GM12878 (cell line): ENCODE results near the gene SLC6A2. TPM values are rescaled to one million over a fixed set of nuclear protein-coding genes. Genes with fewer than 3 reads are reported as not detected.

Source experiments
- ATAC-seq: fragments of 200-7000 bp; cut with Tn5 transposase; 3 replicates; pipeline ENCODE4 v1.9.1; 2020; ENCODE audit warnings: mild to moderate bottlenecking, moderate library complexity
- BruUV-seq: library from RNA; stranded (reverse); fragments of 400-500 nt; replicated peaks from 2 replicates; lab custom pipeline; 2021; lab: Mats Ljungman, UMichigan
- CTCF ChIA-PET: fragments of 300-600 bp; sonication (Branson Sonifier 250); formaldehyde crosslinking; extraction: SDS; loops from one replicate; lab custom pipeline; 2021; ENCODE audit warnings: inconsistent platforms; lab: Yijun Ruan, JAX
- POLR2A ChIA-PET: fragments of 350-600 bp; formaldehyde crosslinking; extraction: SDS; loops from one replicate; lab custom pipeline; 2021; ENCODE audit warnings: inconsistent platforms; lab: Charles Lee
- RAD21 ChIA-PET: fragments of 300-600 bp; sonication (Branson Sonifier 250); formaldehyde crosslinking; loops from one replicate; lab custom pipeline; 2023; ENCODE audit warnings: antibody characterized with exemption; ENCODE audit not compliant: unreplicated experiment; lab: Charles Lee
- SMC1A ChIA-PET: fragments of 300-600 bp; sonication (Branson Sonifier 250); formaldehyde crosslinking; loops from one replicate; lab custom pipeline; 2023; ENCODE audit not compliant: unreplicated experiment, uncharacterized antibody; lab: Charles Lee
- DNase-seq: peaks from one replicate; pipeline ENCODE4 v3.0.0-alpha.2; 2011; ENCODE audit warnings: low read depth, low spot score
- FAIRE-seq: peaks from 3 replicates; lab custom pipeline; 2011; peaks lifted over from hg19 to GRCh38; lab: Jason Lieb, UNC
- H2AFZ ChIP-seq: 2 replicates; pipeline ENCODE4 v1.6.0; 2011; ENCODE audit warnings: low read depth, low read length, control low read depth; ENCODE audit not compliant: control insufficient read depth
- H3K27ac ChIP-seq: 2 replicates; pipeline ENCODE4 v1.5.1; 2011; ENCODE audit warnings: control low read depth; ENCODE audit not compliant: control insufficient read depth, insufficient read depth
- H3K27me3 ChIP-seq, 2 experiments: replicated peaks in 1 of 2; 2 replicates each; pipeline versions ENCODE4 v1.6.0 to v1.6.1; 2011; ENCODE audit warnings: low read length in 1 of 2; ENCODE audit not compliant: control insufficient read depth in 2 of 2, insufficient read depth in 2 of 2
- H3K36me3 ChIP-seq, 2 experiments: 2 replicates each; pipeline ENCODE4 v1.5.1; 2011; ENCODE audit warnings: low read length in 1 of 2; ENCODE audit not compliant: control insufficient read depth in 2 of 2, insufficient read depth in 2 of 2
- H3K4me1 ChIP-seq: 2 replicates; pipeline ENCODE4 v1.6.1; 2011; ENCODE audit warnings: mild to moderate bottlenecking, low read length, moderate library complexity, mixed read lengths; ENCODE audit not compliant: control insufficient read depth, insufficient read depth
- H3K4me2 ChIP-seq: 2 replicates; pipeline ENCODE4 v1.6.0; 2011; ENCODE audit warnings: control low read depth; ENCODE audit not compliant: control insufficient read depth, insufficient read depth
- H3K4me3 ChIP-seq: fragments of 200-600 bp; sonication (generic); 2 replicates; pipeline ENCODE4 v1.5.1; 2016
- H3K79me2 ChIP-seq: 2 replicates; pipeline ENCODE4 v1.6.0; 2011; ENCODE audit warnings: low read length; ENCODE audit not compliant: control insufficient read depth, insufficient read depth
- H3K9ac ChIP-seq: 2 replicates; pipeline ENCODE4 v1.8.0; 2011; ENCODE audit warnings: low read length, control low read depth, mixed read lengths; ENCODE audit not compliant: control insufficient read depth, insufficient read depth
- H3K9me3 ChIP-seq: replicated peaks from 3 replicates; pipeline ENCODE4 v1.5.1; 2011; ENCODE audit warnings: mild to moderate bottlenecking, low read length; ENCODE audit not compliant: control insufficient read depth, insufficient read depth
- H4K20me1 ChIP-seq: 2 replicates; pipeline ENCODE4 v1.6.0; 2011; ENCODE audit not compliant: control insufficient read depth, insufficient read depth
- BACH1 ChIP-seq: fragments of 450-650 bp; IDR thresholded peaks from 2 replicates; pipeline ENCODE4 v1.6.1; 2017; ENCODE audit warnings: mild to moderate bottlenecking, borderline replicate concordance
- FOXK2 ChIP-seq: fragments of 450-650 bp; IDR thresholded peaks from 2 replicates; pipeline ENCODE4 v1.6.1; 2017; ENCODE audit warnings: mild to moderate bottlenecking, moderate library complexity
- GABPA ChIP-seq: IDR thresholded peaks from 2 replicates; pipeline ENCODE4 v1.6.1; 2014; ENCODE audit warnings: antibody characterized with exemption, low read depth, mild to moderate bottlenecking, inconsistent platforms
- GATAD2B ChIP-seq: fragments of 450-650 bp; conservative IDR thresholded peaks from 2 replicates; pipeline ENCODE4 v1.6.1; 2017; ENCODE audit warnings: low read depth, mild to moderate bottlenecking, moderate library complexity
- IRF4 ChIP-seq: IDR thresholded peaks from 2 replicates; pipeline ENCODE4 v1.6.1; 2011; ENCODE audit warnings: low read depth, low read length
- JUND ChIP-seq: IDR thresholded peaks from 2 replicates; pipeline ENCODE4 v1.6.1; 2012; ENCODE audit warnings: low read depth, mild to moderate bottlenecking, low read length, improper control_type of control experiment, moderate library complexity
- KAT2A ChIP-seq: conservative IDR thresholded peaks from 2 replicates; pipeline ENCODE4 v1.6.1; 2011; ENCODE audit warnings: low read depth, low read length; ENCODE audit not compliant: control insufficient read depth
- POLR2AphosphoS5 ChIP-seq: IDR thresholded peaks from 2 replicates; pipeline ENCODE4 v1.6.1; 2011; ENCODE audit warnings: mild to moderate bottlenecking, low read length, inconsistent platforms
- SPI1 ChIP-seq: IDR thresholded peaks from 2 replicates; pipeline ENCODE4 v1.6.1; 2011; ENCODE audit warnings: low read depth, mild to moderate bottlenecking, low read length, moderate library complexity, borderline replicate concordance; ENCODE audit not compliant: insufficient read depth
- SUPT20H ChIP-seq: IDR thresholded peaks from 2 replicates; pipeline ENCODE4 v1.6.1; 2011; ENCODE audit warnings: low read depth, mild to moderate bottlenecking, low read length, moderate library complexity, borderline replicate concordance; ENCODE audit not compliant: control insufficient read depth
- USF2 ChIP-seq: IDR thresholded peaks from 2 replicates; pipeline ENCODE4 v1.6.1; 2011; ENCODE audit warnings: low read depth, low read length, improper control_type of control experiment, borderline replicate concordance
- YY1 ChIP-seq: IDR thresholded peaks from 2 replicates; pipeline ENCODE4 v1.6.1; 2011; ENCODE audit warnings: low read depth, mild to moderate bottlenecking, low read length
- WGBS: methylation state at CpG from one replicate; pipeline ENCODE4 v1.1.6; 2016; ENCODE audit warnings: low lambda C conversion rate; ENCODE audit not compliant: insufficient replicate concordance, insufficient coverage; ENCODE audit errors: missing lambda C conversion rate; 5-methylcytosine and 5-hydroxymethylcytosine counted together
- in situ Hi-C: fragments of 300-500 bp; cut with MboI; formaldehyde crosslinking; loops from 9 replicates; pipeline ENCODE4 v1.14.3; 2018; ENCODE audit warnings: mixed read lengths
- intact Hi-C: fragments of 100-400 bp; cut with micrococcal nuclease; formaldehyde crosslinking; loops from one replicate; pipeline ENCODE4 v1.14.2; 2022; ENCODE audit not compliant: unreplicated experiment
- polyA plus RNA-seq, 11 experiments: library from polyadenylated mRNA; depleted of rRNA in 4 of 11; unstranded in 6 of 11; stranded (reverse) in 5 of 11; fragments of >200 nt; fragmentation: Nextera tagmentation in 4 of 11; fragmentation: Illumina TruSeq in 1 of 11; extraction: Ambion mirVana in 4 of 11; extraction: Trizol in 1 of 11; gene quantifications; 1 replicate in 1 of 11; 2 replicates in 10 of 11; pipeline versions ENCODE4 v1.2.1 to v1.2.3, GENCODE V29; 2011 to 2016; ENCODE audit warnings: inconsistent platforms in 2 of 11, missing spikeins in 2 of 11, low read depth in 1 of 11
- total RNA-seq, 4 experiments: library from RNA; depleted of rRNA in 3 of 4; stranded (reverse); fragments of >200 nt in 3 of 4; fragmentation: Illumina TruSeq in 1 of 4; extraction: Trizol in 1 of 4; gene quantifications; 2 replicates each; pipeline versions ENCODE4 v1.2.1 to v1.2.3, GENCODE V29; 2013 to 2021
- TF ChIP-seq, protein P1 (sequence below): IDR thresholded peaks from 2 replicates; pipeline ENCODE4 v1.6.1; 2011; ENCODE audit warnings: mild to moderate bottlenecking, low read depth, low read length, moderate library complexity; ENCODE audit not compliant: insufficient replicate concordance
- TF ChIP-seq, protein P2 (sequence below): fragments of 450-650 bp; formaldehyde crosslinking; IDR thresholded peaks from 2 replicates; pipeline ENCODE4 v1.4.0; 2022; ENCODE audit warnings: mild to moderate bottlenecking, moderate library complexity
- TF ChIP-seq, protein P3 (sequence below), 3 experiments: IDR thresholded peaks in 2 of 3; conservative IDR thresholded peaks in 1 of 3; 2 replicates each; pipeline ENCODE4 v1.5.1; 2011; ENCODE audit warnings: low read depth in 3 of 3, low read length in 3 of 3, mild to moderate bottlenecking in 3 of 3, control low read depth in 2 of 3, moderate library complexity in 2 of 3, inconsistent platforms in 1 of 3, mixed read lengths in 1 of 3; ENCODE audit not compliant: control insufficient read depth in 2 of 3, insufficient read depth in 1 of 3; ENCODE audit errors: extremely low read depth in 1 of 3

SLC6A2 gene
- total and polyA plus RNA-seq, 10 of the 15 experiments (the other 5 are each of a cell fraction or from before 2014, with no cell fraction given) = not detected

- no peak for TF ChIP-seq USF2
- TF ChIP-seq FOXK2 = no peak
- TF ChIP-seq GABPA = no peak
- TF ChIP-seq YY1 = no peak
- TF ChIP-seq, protein P1, sequence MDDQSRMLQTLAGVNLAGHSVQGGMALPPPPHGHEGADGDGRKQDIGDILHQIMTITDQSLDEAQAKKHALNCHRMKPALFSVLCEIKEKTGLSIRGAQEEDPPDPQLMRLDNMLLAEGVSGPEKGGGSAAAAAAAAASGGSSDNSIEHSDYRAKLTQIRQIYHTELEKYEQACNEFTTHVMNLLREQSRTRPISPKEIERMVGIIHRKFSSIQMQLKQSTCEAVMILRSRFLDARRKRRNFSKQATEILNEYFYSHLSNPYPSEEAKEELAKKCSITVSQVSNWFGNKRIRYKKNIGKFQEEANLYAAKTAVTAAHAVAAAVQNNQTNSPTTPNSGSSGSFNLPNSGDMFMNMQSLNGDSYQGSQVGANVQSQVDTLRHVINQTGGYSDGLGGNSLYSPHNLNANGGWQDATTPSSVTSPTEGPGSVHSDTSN = no peak
- no peak for TF ChIP-seq GATAD2B
- TF ChIP-seq, all 136 proteins: peak for 0
Observed at GRCh38 chr16:55706739-55707384, 51.1 kb downstream of the SLC6A2 start (continued).

GRCh38 chr16:55709801-55710200 is 54.0 kb downstream of the SLC6A2 start:
- WGBS = 15% methylated on average over 5 of the region's 5 CpGs
- intact Hi-C loops = no loop called here
- no peak overlapping the region for H2AFZ ChIP-seq
- TF ChIP-seq POLR2AphosphoS5 (no peak), IRF4 (no peak), SUPT20H (no peak), KAT2A (no peak), BACH1 (no peak), JUND (no peak), SPI1 (no peak)
- TF ChIP-seq, protein P2, sequence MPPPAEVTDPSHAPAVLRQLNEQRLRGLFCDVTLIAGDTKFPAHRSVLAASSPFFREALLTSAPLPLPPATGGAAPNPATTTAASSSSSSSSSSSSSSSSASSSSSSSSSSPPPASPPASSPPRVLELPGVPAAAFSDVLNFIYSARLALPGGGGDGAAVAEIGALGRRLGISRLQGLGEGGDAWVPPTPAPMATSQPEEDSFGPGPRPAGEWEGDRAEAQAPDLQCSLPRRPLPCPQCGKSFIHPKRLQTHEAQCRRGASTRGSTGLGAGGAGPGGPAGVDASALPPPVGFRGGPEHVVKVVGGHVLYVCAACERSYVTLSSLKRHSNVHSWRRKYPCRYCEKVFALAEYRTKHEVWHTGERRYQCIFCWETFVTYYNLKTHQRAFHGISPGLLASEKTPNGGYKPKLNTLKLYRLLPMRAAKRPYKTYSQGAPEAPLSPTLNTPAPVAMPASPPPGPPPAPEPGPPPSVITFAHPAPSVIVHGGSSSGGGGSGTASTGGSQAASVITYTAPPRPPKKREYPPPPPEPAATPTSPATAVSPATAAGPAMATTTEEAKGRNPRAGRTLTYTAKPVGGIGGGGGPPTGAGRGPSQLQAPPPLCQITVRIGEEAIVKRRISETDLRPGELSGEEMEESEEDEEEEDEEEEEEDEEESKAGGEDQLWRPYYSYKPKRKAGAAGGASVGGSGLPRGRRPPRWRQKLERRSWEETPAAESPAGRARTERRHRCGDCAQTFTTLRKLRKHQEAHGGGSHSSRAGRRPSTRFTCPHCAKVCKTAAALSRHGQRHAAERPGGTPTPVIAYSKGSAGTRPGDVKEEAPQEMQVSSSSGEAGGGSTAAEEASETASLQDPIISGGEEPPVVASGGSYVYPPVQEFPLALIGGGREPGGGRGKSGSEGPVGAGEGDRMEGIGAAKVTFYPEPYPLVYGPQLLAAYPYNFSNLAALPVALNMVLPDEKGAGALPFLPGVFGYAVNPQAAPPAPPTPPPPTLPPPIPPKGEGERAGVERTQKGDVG (CRISPR knock-in tag) = no peak
- TF ChIP-seq, protein P3, sequence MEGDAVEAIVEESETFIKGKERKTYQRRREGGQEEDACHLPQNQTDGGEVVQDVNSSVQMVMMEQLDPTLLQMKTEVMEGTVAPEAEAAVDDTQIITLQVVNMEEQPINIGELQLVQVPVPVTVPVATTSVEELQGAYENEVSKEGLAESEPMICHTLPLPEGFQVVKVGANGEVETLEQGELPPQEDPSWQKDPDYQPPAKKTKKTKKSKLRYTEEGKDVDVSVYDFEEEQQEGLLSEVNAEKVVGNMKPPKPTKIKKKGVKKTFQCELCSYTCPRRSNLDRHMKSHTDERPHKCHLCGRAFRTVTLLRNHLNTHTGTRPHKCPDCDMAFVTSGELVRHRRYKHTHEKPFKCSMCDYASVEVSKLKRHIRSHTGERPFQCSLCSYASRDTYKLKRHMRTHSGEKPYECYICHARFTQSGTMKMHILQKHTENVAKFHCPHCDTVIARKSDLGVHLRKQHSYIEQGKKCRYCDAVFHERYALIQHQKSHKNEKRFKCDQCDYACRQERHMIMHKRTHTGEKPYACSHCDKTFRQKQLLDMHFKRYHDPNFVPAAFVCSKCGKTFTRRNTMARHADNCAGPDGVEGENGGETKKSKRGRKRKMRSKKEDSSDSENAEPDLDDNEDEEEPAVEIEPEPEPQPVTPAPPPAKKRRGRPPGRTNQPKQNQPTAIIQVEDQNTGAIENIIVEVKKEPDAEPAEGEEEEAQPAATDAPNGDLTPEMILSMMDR (IDR thresholded peaks at IDR 0.05 in 2 of 3, conservative IDR thresholded peaks at IDR 0.05 in 1 of 3; ENCODE audit: control insufficient read depth in 2 of 3, extremely low read depth in 1 of 3, insufficient read depth in 1 of 3, low read depth in 3 of 3, low read length in 3 of 3) = no peak

More at GRCh38 chr16:55709801-55710200, 54.0 kb downstream of the SLC6A2 start:
- SMC1A ChIA-PET = no interaction called here
- H3K9ac ChIP-seq = no peak overlapping the region
- no peaks in the 10 kb centered on the region for H3K4me1 ChIP-seq
- CTCF ChIA-PET = interaction anchor here (4.9 to 8.7 kb wide), 2 partner anchors 131 to 245 kb away, joined by 37 to 104 read pairs; no protein-coding TSS in a partner anchor
- no peak overlapping the region for H3K4me2 ChIP-seq
- RAD21 ChIA-PET = no interaction called here
- BruUV-seq = no TSS peak
- POLR2A ChIA-PET = no interaction called here
- H3K9me3 ChIP-seq = no peaks in the 10 kb centered on the region
- no peak for DNase-seq
- no peaks in the 10 kb centered on the region; the same call in 1 of the 2 replicates for H4K20me1 ChIP-seq
- H3K27me3 ChIP-seq = no peaks in the 10 kb centered on the region
- no peak overlapping the region for H3K4me3 ChIP-seq
- FAIRE-seq = no peak
- in situ Hi-C loops = loop anchor here (5.0 kb wide), 1 partner anchor 132 kb away; no protein-coding TSS in a partner anchor
- no peak for ATAC-seq
- H3K27ac ChIP-seq = no peak overlapping the region
- H3K36me3 ChIP-seq = no peaks in the 10 kb centered on the region
- H3K79me2 ChIP-seq = no peaks in the 10 kb centered on the region
